Measurements from ENCODE around the gene CDKN2B-AS1.
A peak's percentile ranks its signal among the peaks of the same experiment; 100 is the strongest.

Gene CDKN2B-AS1

GRCh38 chr9:22098643-22099332, 104.2 kb downstream of the CDKN2B-AS1 start:
- no peak for DNase-seq

- DNase-seq, result no peak
Measured at GRCh38 chr9:22100626-22101025, 106.0 kb downstream of the CDKN2B-AS1 start.

- DNase-seq, result no peak
Measured at GRCh38 chr9:22102146-22103053, 107.8 kb downstream of the CDKN2B-AS1 start.

GRCh38 chr9:22103685-22104575, 109.3 kb downstream of the CDKN2B-AS1 start:
- no peak for DNase-seq

GRCh38 chr9:22105005-22105722, 110.6 kb downstream of the CDKN2B-AS1 start:
- no peak for DNase-seq

- no peak for DNase-seq
Measured at GRCh38 chr9:22107202-22108045, 112.8 kb downstream of the CDKN2B-AS1 start.

- no peak for DNase-seq
Measured at GRCh38 chr9:22108581-22109370, 114.2 kb downstream of the CDKN2B-AS1 start.

- DNase-seq, result no peak
Measured at GRCh38 chr9:22111176-22111953, 116.8 kb downstream of the CDKN2B-AS1 start.

- DNase-seq, result no peak
Measured at GRCh38 chr9:22111954-22112247, 117.3 kb downstream of the CDKN2B-AS1 start.

- DNase-seq, result no peak
Measured at GRCh38 chr9:22112870-22113821, 118.6 kb downstream of the CDKN2B-AS1 start.

- DNase-seq, result no peak
Measured at GRCh38 chr9:22114956-22115355, 120.4 kb downstream of the CDKN2B-AS1 start.

GRCh38 chr9:22116758-22117157, 122.2 kb downstream of the CDKN2B-AS1 start:
- DNase-seq, result no peak

GRCh38 chr9:22117511-22118384, 123.2 kb downstream of the CDKN2B-AS1 start:
- DNase-seq, result no peak

GRCh38 chr9:22118810-22119521, 124.4 kb downstream of the CDKN2B-AS1 start:
- no peak for DNase-seq

GRCh38 chr9:22119522-22120158, 125.0 kb downstream of the CDKN2B-AS1 start:
- DNase-seq, result peak; percentile 2

- no peak for DNase-seq
Measured at GRCh38 chr9:22120159-22120549, 125.6 kb downstream of the CDKN2B-AS1 start.

All from activated T-cell treated with anti-CD3 and anti-CD28 coated beads for 4 hours (primary cell).